Vagina (tissue), 2 donors: ENCODE measurements around the gene PON2. TPM values are rescaled to one million over a fixed set of nuclear protein-coding genes. Genes with fewer than 3 reads are reported as not detected.

Experiments used
- DNase-seq, 2 donors: peaks; one replicate each; pipeline ENCODE4 v3.0.0-alpha.2; 2017; ENCODE audit errors: extremely low spot score in 2 of 2
- H3K27ac ChIP-seq: fragments of 200-600 bp; sonication (generic); one replicate; pipeline ENCODE4 v1.5.1; 2019
- H3K27me3 ChIP-seq: fragments of 200-600 bp; sonication (generic); one replicate; pipeline ENCODE4 v1.5.1; 2019
- H3K36me3 ChIP-seq, 2 donors: fragments of 200-600 bp; sonication (generic); one replicate each; pipeline ENCODE4 v1.5.1; 2017 to 2019
- H3K4me1 ChIP-seq: fragments of 200-600 bp; sonication (generic); one replicate; pipeline ENCODE4 v1.5.1; 2019
- H3K4me3 ChIP-seq, 2 donors: fragments of 200-600 bp; sonication (generic); 1 replicate in 1 of 2; 2 replicates in 1 of 2; pipeline ENCODE4 v1.5.1; 2016 to 2019
- H3K9me3 ChIP-seq: fragments of 200-600 bp; sonication (generic); one replicate; pipeline ENCODE4 v1.5.1; 2019
- CTCF ChIP-seq, 3 experiments: fragments of 450-650 bp in 2 of 3; fragments of 200-600 bp in 1 of 3; sonication (generic) in 1 of 3; IDR thresholded peaks; one replicate each; pipeline ENCODE4 v1.5.1; 2017 to 2019; ENCODE audit warnings: antibody characterized with exemption in 3 of 3, mild to moderate bottlenecking in 2 of 3, moderate library complexity in 2 of 3
- POLR2A ChIP-seq, 2 donors: fragments of 450-650 bp; IDR thresholded peaks; one replicate each; pipeline ENCODE4 v1.6.1; 2017; ENCODE audit warnings: antibody characterized with exemption in 2 of 2, mild to moderate bottlenecking in 2 of 2, moderate library complexity in 2 of 2
- POLR2AphosphoS5 ChIP-seq, 2 donors: sonication (generic); formaldehyde crosslinking; IDR thresholded peaks; one replicate each; pipeline ENCODE4 v1.9.0; 2017; ENCODE audit warnings: antibody characterized with exemption in 2 of 2, mild to moderate bottlenecking in 2 of 2, low read depth in 1 of 2; ENCODE audit not compliant: insufficient read depth in 1 of 2
- intact Hi-C: fragments of 100-400 bp; cut with DNase I; formaldehyde crosslinking; loops from one replicate; pipeline ENCODE4 v1.15.1; 2023
- total RNA-seq: library from RNA; depleted of rRNA; stranded (reverse); fragments of >200 nt; gene quantifications from one replicate; pipeline ENCODE4 v1.2.3, GENCODE V29; 2016

Gene PON2
- total RNA-seq, 1 donor from 2014 or later: 77.3 TPM

DNA sequence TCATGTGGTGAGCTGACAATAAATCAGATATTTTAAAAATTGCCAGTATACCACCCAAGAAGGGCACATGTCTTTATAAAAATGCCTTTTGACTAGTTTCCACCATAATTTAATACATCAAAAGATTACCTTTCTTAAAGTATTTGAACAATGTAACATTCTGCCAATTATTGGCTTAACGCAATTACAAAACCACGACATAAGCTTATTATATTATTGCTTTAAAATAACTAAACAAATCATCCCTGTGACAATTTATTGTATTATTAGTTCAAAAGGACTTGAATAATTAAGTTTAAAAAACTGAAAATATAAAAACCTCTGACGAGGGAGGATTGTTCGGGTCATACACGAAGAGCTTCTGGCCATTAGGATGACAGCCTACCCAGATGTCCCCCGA lies 29.0 kb downstream of the PON2 start:
- TF ChIP-seq POLR2A (IDR thresholded peaks at IDR 0.05): no peak
- no peak for TF ChIP-seq CTCF (IDR thresholded peaks at IDR 0.05)
- no peak for TF ChIP-seq POLR2AphosphoS5 (IDR thresholded peaks at IDR 0.05; ENCODE audit: insufficient read depth in 1 of 2, low read depth in 1 of 2)
- DNase-seq: no peak
- no peaks in the 10 kb centered on the region for H3K27me3 ChIP-seq
- peaks cover 0 to 11% of the 10 kb centered on the region in 2 donors for H3K36me3 ChIP-seq
- intact Hi-C loops: no loop called here
- H3K4me1 ChIP-seq: no peaks in the 10 kb centered on the region
- H3K4me3 ChIP-seq: no peak overlapping the region
- no peak overlapping the region for H3K27ac ChIP-seq
- no peaks in the 10 kb centered on the region for H3K9me3 ChIP-seq

DNA sequence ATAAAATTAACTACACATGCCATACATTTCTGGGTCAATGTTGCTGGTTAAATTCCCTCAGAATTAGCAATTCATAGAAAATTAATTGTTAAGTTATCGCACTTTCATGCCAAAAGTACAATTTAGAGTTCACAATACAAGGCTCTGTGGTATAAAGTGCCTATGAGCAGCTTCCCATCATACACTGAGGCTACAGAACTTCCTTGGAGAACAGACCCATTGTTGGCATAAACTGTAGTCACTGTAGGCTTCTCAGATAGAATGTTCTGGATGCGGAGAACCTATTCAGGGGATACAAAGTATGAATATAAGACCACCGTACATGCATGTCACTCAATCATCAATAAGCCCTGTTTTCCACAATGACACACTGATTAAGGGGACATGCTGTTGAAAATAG lies 29.6 kb downstream of the PON2 start:
- Histone ChIP-seq H3K9me3 (no peaks in the 10 kb centered on the region), H3K27me3 (no peaks in the 10 kb centered on the region), H3K27ac (no peak overlapping the region), H3K4me1 (no peaks in the 10 kb centered on the region), H3K4me3 (no peak overlapping the region), H3K36me3 (peaks cover 0 to 7% of the 10 kb centered on the region in 2 donors)
- TF ChIP-seq POLR2A (IDR thresholded peaks at IDR 0.05) (no peak), CTCF (IDR thresholded peaks at IDR 0.05) (no peak), POLR2AphosphoS5 (IDR thresholded peaks at IDR 0.05; ENCODE audit: insufficient read depth in 1 of 2, low read depth in 1 of 2) (no peak)
- DNase-seq: no peak
- intact Hi-C loops: no loop called here

GRCh38 chr7:95404316-95404865 lies 30.4 kb downstream of the PON2 start:
- intact Hi-C loops: no loop called here
- H3K4me1 ChIP-seq: no peaks in the 10 kb centered on the region
- no peaks in the 10 kb centered on the region for H3K9me3 ChIP-seq
- H3K27me3 ChIP-seq: no peaks in the 10 kb centered on the region
- H3K4me3 ChIP-seq: no peak overlapping the region
- no peak overlapping the region for H3K27ac ChIP-seq
- DNase-seq: no peak
- TF ChIP-seq POLR2AphosphoS5 (IDR thresholded peaks at IDR 0.05; ENCODE audit: insufficient read depth in 1 of 2, low read depth in 1 of 2) (no peak), CTCF (IDR thresholded peaks at IDR 0.05) (no peak), POLR2A (IDR thresholded peaks at IDR 0.05) (no peak)
- H3K36me3 ChIP-seq: peaks cover 0 to 4% of the 10 kb centered on the region in 2 donors

DNA sequence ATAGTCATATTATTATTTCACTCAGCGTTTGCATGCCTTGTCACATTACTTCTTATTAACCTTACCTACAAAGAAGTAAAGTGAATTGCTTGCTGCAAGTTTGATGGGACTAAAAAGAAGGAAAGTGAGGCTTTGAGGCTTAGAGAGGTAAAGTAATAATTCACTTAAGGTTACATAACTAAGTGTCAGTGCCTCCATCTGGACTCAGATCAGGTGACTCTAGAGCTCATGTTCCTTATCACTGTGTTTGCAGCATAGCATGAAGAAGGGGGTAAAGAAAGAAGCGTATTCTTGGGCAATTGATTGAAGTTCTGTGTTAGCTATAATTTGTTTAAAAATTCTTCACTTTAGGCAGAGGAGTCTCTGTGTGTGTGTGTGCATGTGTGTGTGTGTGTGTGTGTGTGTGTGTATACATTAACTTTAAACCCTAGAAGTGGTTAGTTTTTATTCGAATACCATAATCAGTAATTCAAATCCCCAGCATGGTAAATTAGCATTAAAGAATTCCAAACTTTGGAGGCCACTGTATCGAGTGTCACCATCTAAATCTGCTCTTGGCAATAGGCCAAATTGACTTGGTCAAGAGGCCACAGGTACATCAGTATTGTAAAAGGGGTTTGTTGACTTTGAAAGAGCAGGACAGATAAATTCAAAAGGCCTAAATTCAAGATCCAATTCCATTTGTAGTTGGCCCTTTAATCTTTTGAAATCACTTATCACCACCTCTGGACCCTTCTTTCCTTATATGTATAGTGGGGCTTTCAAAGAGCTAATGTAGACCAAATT lies 36.5 kb downstream of the PON2 start:
- Histone ChIP-seq H3K27me3 (no peaks in the 10 kb centered on the region), H3K36me3 (no peaks in the 10 kb centered on the region), H3K27ac (no peak overlapping the region), H3K4me3 (no peak overlapping the region), H3K4me1 (no peaks in the 10 kb centered on the region), H3K9me3 (no peaks in the 10 kb centered on the region)
- TF ChIP-seq CTCF (IDR thresholded peaks at IDR 0.05): no peak
- no peak for DNase-seq
- intact Hi-C loops: loop anchor here (5.0 kb wide), 1 partner anchor 1309 kb away; the partner anchor contains the start of gene SEM1

DNA sequence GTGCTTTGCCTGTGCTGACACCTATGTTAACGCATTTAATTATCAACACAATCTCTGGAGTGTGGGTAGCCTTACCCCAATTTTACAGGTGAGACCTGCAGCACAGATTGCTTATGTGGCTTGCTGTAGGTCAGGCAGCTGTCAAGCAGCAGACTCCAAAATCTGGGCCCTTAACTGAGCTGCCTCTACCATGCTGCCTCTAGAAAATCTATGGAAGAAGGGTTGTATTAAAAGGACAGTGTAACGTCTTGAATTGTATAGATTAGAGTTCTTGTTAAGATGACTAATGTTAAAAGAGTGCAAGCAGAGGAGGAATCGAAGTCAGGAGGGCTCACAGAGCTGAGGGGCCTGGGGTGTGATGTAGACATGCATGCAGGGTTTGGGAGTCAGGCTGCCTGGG lies 37.4 kb downstream of the PON2 start:
- no peaks in the 10 kb centered on the region for H3K4me1 ChIP-seq
- H3K4me3 ChIP-seq: peak overlapping the region in 1 of 2 donors; percentile 40
- no peaks in the 10 kb centered on the region for H3K36me3 ChIP-seq
- no peak overlapping the region for H3K27ac ChIP-seq
- no peak for TF ChIP-seq POLR2AphosphoS5 (IDR thresholded peaks at IDR 0.05; ENCODE audit: insufficient read depth in 1 of 2, low read depth in 1 of 2)
- TF ChIP-seq POLR2A (IDR thresholded peaks at IDR 0.05): no peak
- TF ChIP-seq CTCF (IDR thresholded peaks at IDR 0.05): no peak
- no peaks in the 10 kb centered on the region for H3K9me3 ChIP-seq
- intact Hi-C loops: loop anchor here (5.0 kb wide), 1 partner anchor 1310 kb away; the partner anchor contains the start of gene SEM1
- no peaks in the 10 kb centered on the region for H3K27me3 ChIP-seq
- no peak for DNase-seq
